Endometrium (tissue), 2 donors: ENCODE measurements around the gene LHX1.

Experiments used
- FAIRE-seq: peaks from 2 replicates; lab custom pipeline; 2012; peaks lifted over from hg19 to GRCh38; lab: Jason Lieb, UNC
- donor health status: control.
- donor health status: control.

The LHX1 gene

GRCh38 chr17:36922175-36922574 lies 15.1 kb upstream of the LHX1 start:
- no peak for FAIRE-seq

GRCh38 chr17:36923814-36924221 lies 13.5 kb upstream of the LHX1 start:
- no peak for FAIRE-seq

GRCh38 chr17:36926226-36926625 lies 11.0 kb upstream of the LHX1 start:
- FAIRE-seq = no peak

- FAIRE-seq = no peak
These were observed 10.6 kb upstream of the LHX1 start for GRCh38 chr17:36926701-36927100.

DNA sequence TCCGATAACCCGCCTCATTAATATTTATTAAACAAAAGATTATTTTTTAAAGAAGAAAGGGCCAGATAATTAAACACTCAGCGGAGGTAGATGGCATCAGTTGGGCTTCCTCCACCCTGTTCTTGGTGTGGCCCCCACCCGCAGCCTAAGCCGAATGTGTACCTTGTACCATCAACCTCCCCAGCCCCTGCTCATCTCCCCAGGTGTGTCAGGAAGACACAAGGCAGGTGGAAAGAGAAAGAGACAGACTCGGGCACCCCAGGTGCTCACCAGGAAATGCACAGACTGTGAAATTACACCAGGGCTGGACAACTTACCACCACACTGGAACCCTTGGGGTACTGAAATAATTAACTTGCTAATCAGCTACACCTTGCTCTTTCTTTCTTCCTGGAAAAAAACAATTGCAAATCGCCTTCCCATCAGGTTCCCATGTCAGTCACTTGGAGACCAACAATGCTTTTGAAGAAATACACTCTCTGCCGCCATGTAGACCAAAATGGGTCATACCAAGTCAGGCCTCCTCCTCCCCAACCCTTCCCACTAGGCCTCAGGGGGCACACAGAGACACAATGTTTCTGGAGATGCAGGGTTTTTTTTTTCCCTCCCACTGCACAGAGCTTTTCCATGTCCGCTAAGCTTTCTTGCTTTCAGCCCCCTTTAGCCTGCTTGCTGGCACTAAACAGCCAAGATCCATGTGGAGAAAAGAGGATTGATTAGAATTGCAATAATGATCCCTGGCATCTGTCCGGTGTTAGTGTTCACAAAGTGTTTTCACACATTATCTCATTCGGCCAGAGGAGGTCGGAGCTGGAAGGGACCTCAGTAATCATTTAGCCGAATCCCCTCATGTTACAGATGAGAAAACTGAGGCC lies 8.6 kb upstream of the LHX1 start:
- FAIRE-seq = no peak

DNA sequence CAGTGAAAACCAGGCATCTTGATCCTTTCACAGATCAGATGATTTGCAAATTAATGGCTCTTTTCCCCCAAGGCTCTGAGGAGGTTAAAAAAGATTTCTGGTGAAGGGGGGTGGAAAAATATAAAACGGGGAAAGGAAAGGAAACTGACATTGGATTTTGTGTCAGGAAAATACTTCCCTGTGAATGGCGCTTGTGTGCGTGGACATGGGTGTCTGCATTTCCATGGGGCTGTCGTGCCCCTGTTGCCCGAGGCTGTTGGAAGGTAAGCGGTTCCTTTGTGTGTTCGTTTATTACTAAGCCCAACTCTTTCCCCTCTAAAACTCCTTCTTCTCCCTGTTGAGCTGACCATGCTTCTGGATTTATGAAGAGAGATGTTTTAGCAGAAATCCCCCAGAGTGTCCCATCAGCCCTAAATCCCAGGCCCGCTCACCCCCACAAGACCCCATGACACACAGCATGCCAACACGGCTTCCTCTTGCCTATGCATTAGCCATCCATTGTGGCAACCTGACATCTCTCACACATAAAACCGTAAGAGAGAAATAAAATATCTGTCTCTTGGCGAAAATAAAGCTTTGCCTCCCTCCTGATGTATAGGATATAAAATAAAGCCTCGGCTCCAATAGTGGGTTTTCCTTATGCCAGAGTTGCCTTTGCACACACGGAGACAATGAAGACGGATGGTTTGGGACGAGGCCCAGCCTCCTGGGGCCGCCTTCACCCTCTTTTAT lies 7.3 kb upstream of the LHX1 start:
- no peak for FAIRE-seq

GRCh38 chr17:36930583-36930900 lies 6.7 kb upstream of the LHX1 start:
- FAIRE-seq = no peak

GRCh38 chr17:36931096-36931696 lies 6.1 kb upstream of the LHX1 start:
- FAIRE-seq = no peak

DNA sequence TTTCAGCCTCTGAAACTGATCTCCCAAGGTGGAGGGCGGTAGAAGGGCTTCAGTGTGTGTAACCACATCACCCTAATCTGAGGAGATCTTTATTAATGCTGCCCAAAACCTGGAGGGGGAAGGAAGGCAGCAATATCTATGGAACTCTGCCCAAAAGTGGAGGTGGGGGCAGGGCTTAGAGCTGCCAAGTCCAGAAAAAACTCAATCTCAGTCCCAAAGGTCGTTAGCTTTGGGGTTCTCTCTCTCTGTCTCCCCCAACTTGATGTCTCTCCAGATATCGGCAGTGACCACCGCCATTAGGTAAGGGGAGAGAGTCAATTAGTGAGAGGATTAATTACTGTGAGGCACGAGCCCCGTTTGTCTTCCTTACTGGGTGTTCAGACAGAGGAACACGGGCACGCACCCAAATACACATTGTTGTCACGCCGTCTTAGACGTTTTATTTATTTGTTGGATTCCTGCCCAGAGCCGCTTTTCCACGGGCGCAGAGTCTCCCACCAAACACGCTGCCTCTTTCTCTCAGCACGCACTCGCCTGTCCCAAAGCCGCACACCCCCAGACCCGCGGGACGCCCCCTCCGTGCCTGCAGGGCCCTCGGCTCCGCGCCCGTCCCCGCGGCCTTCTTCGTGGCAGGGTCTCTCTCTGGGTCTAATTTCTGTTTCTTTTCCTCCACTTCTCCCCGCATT lies 5.4 kb upstream of the LHX1 start:
- FAIRE-seq = no peak

GRCh38 chr17:36932383-36932693 lies 4.9 kb upstream of the LHX1 start:
- FAIRE-seq = no peak

DNA sequence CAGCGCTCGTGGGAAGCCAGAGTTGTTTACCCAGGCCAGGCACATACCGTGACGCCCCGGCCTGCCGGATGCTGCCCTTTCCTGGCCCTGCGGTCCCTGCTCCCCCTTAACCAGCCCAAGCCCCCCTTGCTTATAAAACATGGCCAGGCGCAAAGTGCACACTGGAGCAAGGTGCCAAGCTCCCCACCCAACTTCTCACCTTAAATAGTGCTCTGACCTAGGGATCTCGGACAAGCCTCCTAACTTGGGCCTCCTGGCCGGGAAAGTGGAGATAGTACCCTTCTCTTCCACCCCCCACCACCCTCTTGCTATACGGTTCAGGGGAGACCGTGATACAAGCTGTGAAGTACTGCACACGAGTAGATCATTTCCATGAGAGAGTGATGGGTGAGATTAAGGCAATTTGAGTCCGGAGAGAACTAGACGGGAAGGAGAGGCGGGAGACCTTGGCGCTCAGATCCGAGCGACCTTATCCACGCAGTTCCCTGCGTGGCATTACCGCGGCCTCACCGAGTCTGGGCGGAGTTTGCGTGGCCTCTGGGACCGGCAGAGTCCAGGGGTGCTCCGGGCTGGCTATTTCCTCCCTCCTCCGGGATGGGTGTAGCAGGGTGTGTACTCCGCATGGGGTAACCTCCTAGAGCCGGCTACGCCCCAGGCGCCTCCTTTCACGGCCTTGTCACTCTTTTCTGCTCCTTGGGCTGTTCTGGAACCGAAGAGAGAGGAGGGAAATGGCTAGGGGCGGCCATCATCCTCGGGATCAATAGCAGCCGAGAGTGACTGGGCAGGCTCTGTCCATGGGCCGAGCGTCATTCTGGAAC lies 4.4 kb upstream of the LHX1 start:
- FAIRE-seq = no peak

DNA sequence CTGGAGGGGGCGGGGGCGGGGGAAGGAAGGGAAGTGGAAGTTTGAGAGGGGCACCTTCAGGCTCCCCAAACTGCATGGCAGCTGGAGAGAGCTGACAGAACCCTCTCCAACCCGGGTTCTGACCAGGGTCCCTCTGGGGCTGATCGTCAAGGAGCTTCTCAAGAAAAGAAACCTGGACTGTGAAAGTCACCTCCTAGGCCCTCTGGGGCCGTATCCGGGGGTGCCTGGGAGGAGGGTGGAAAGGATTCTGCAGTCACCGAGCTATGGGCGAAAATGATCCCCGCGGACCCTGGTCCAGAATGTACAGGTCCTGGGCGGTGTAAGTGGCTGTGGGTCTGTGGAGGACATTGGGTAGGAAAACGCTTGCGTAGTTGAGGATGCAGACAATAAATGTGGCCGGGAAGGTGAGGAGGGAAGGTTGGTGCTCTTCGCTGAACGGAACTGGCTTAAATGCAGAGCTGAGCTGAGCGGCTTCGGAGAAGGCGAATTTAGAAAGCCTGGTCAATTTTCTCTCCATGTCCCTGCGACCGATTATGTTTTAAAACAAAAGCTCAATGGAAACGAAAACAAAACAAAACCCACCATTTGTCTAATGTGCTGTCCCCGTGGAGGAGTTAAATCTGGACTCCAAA lies 3.6 kb upstream of the LHX1 start:
- FAIRE-seq = no peak

DNA sequence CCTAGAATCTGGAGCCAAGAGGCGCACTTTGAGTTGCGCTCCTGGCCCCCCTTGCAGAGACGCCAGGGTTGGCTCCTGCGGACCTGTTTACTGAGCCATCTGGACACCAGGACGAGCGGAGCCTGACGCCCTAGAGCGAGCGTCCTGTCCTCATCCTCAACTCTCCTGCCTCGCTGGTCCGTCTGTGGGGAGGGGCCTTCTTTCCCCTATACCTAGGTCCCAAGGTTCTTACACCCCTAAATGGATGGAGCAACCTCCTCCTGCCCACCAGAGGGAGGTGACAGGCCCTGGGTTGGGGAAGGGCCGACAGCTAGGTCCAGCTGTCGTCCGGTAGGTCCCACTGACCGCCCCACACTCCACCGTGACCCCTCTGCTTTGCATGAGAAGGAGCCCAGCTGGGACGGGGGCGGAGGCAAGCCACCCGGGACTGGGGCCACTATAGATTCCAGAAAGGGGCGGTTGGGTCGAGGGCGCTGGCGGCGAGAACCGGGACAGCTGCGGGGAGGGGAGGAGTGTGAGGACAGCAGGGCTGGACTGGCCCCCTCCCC lies 3.1 kb upstream of the LHX1 start:
- no peak for FAIRE-seq

- FAIRE-seq = no peak
These were observed 2.3 kb upstream of the LHX1 start for GRCh38 chr17:36934692-36935630.

- no peak for FAIRE-seq
These were observed 1.4 kb upstream of the LHX1 start for GRCh38 chr17:36935671-36936454.

GRCh38 chr17:36936455-36937000 lies 747 bp upstream of the LHX1 start:
- FAIRE-seq = no peak

GRCh38 chr17:36937959-36938565 lies 787 bp downstream of the LHX1 start:
- FAIRE-seq = no peak

DNA sequence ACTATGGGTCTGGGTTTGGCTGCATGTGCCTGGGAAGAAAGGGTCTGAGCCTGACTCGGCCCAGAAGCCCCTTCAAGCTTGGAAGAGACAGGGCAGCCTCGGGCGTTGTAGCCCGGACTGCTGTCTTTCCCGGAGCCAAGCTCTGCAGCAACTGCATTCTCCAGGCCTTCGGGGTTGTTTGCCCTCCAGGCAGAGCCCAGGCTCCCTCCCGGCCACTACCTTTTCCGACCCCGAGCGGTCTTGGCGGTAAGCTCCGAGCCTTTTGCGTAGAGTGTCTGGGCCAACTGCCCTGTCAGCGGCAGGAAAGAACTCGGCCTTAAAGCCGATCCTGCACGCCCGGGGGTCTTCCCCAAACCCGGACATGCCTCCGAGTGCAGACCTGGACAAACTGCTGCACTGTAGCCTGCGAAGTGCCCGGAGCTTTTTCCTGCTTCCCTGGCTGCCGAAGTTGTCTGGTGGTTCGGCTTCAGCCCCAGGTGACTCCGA lies 1.3 kb downstream of the LHX1 start:
- FAIRE-seq = no peak
